Adipose tissue (tissue), 3 donors: ENCODE results near the gene NEBL. TPM values are rescaled to one million over a fixed set of nuclear protein-coding genes. Genes with fewer than 3 reads are reported as not detected.

ENCODE experiments used
- H3K27ac ChIP-seq: one replicate; pipeline ENCODE4 v1.5.1; 2013; ENCODE audit warnings: low read depth, low read length
- WGBS, 3 donors: extraction: QIAGEN DNeasy Blood & Tissue Kit; methylation state at CpG; one replicate each; pipeline ENCODE4 v1.1.7; 2013; 5-methylcytosine and 5-hydroxymethylcytosine counted together
- polyA plus RNA-seq, 3 donors: library from polyadenylated mRNA; stranded (reverse); fragments of 200-250 nt; gene quantifications; one replicate each; pipeline ENCODE4 v1.2.3, GENCODE V29; 2013
- donor health status: healthy with polysubstance abuse.
- donor health status: Bipolar disorder and iron deficiency.
- donor health status: healthy.

The NEBL gene
- polyA plus RNA-seq, 3 donors = 1.2 to 3.5 (median 1.4) TPM

DNA sequence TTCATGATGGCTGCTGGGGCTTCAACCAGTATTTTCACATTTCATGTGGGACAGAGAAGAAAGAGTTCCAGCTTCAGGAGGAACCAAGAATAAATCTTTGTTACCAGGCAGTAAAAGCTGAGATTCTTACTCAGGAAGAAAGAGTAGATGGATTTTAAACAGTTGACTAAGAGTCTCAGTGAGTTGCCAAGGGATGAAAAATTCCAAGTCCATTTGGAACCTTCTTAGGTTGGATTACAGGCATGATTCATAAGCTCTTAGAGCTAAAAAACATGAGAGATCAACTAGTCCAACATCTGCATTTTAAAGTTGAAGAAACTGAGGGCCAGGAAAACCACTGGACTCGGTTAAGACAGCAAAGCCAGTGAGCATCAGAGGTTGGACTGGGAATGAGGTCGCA lies 148.6 kb downstream of the NEBL start:
- WGBS, 3 donors = 70 to 77% (median 73%) methylated on average over 2 of the region's 2 CpGs
- no peak overlapping the region for H3K27ac ChIP-seq

DNA sequence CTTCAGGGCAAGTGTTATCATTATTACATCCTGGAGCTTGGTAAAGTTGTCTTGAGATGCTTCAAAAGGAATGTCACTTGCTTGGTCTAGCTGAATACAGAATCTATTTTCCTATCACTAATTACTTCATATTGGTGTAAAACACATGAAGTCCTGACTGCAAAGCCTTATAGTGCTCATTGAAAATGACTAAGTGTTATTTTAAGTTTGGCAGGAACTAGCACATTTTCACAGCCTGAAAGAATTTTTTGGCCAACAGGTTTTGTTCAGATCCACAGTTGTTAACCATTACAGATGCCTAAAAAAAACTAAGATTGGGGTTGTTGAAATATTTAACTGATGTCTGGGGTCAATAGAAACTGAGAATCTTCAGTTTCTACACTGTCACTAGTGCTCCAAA lies 149.3 kb downstream of the NEBL start:
- H3K27ac ChIP-seq = no peak overlapping the region

DNA sequence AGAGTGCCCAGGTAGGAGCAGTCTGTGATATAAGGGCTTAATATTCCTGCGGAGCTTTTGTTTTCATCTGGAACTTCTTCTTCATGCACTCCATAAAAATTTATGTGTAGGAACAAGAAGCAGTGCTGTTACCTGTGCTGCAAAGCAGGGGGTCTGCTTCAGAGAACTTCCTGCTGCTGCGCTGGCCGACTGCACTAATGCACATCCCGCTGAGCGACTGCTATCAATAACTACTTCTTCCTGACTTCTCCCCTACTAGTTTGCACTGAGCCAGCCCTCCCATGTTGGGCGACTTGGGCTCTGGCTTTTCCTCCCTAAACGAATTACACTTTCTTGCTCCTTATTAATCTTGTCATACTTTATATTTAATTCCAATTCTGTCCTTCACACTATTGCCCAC lies 150.3 kb downstream of the NEBL start:
- no peak overlapping the region for H3K27ac ChIP-seq
- WGBS, 3 donors = 81 to 89% (median 86%) methylated on average over 7 of the region's 7 CpGs

DNA sequence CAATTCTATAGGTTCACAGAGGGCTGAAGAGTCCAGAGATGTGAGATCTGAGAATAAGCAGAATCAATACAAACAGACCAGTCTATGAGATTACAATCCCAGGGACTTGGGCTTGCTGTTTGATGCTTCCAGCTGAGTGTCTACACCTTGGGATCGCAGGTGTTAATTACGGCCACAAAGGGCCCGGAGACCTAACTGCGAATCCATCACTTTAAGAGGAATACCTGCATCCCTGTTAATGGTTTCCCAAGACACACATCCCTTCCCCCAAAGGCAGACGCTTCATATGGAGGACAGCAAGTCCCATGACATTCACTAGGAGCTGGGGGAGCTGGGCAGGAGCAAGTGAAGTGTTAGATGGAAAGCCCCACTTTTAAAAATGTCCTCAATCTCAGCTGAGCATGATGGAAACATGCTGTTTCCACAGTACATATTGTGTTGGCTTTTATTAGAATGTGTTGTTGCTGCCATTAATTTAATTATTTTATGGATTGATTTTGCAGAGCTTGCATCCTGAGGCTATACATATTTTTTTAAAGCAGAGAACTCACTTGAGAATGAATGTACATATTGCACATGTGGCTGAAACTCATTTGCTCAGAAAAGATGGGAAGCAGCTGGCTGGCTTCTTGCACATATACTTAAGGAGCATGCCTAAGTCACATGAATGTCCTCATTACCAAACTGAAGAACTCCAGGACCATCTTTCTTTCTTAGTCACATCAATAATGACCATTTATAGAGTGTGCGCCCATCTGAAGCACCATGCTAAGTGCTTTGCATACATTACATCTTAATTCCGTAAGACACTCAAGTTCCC lies 151.3 kb downstream of the NEBL start:
- no peak overlapping the region for H3K27ac ChIP-seq
- WGBS, 3 donors = 62 to 90% (median 87%) methylated on average over 7 of the region's 7 CpGs

- H3K27ac ChIP-seq = no peak overlapping the region
- WGBS, 3 donors = 85 to 92% (median 89%) methylated on average over 5 of the region's 5 CpGs
These were observed 152.3 kb downstream of the NEBL start for GRCh38 chr10:20744821-20745220.

DNA sequence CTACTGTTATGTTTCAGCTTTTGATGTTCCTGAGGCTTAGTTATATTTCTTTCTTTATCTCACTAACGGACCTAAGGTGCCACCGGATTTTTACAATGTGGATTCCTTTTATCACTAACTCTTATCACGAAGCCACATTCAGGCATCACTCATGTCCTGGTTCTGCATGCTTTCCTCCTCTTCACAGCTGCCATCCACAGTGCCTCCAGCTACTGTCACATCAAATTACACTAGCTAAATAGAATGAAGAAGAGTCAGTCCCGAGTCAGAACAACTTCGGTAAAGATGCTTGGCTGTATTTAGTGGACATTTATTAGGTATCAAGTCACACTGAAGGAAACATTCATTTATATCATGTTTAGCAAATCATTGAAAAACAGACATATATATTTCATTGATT lies 153.2 kb downstream of the NEBL start:
- WGBS, 3 donors = 59 to 87% (median 78%) methylated on average over 5 of the region's 5 CpGs
- no peak overlapping the region for H3K27ac ChIP-seq

GRCh38 chr10:20742737-20743541 lies 154.2 kb downstream of the NEBL start:
- 85 to 91% (median 87%) methylated on average over 4 of the region's 4 CpGs for WGBS, 3 donors
- no peak overlapping the region for H3K27ac ChIP-seq

DNA sequence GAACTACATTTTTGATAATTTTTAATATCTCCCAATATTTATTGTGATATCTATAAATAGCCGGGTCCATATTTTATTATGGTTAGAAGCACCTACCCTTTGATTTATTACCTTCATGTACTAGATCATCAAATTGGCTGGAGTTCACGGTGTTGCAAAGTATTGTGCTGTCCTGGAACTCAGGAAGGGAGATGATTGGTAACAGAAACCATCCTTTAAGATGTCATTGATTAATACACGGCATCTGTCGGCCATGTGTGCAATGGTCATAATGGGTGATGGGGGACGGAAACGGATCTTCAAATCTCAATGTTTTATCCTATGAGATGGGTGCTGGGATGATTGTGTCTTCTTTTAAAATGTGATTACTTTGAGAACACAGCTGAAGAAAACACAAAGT lies 157.0 kb downstream of the NEBL start:
- no peak overlapping the region for H3K27ac ChIP-seq
- WGBS, 3 donors = 73 to 81% (median 81%) methylated on average over 6 of the region's 6 CpGs

DNA sequence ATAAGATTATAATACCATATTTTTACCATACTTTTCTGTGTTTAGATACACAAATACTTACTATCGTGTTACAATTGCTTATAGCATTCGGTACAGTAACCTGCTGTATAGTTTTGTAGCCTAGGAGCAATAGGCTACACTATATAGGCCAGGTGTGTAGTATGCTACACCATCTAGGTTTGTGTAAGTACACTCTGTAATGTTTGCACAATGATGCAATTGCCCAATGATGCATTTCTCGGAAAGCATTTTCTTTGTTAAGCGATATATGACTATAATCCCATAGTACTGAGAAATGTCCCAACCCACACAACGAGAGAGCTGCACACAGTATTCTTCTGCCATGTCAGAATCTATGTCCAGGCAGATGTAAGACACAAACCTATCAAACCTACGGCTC lies 160.0 kb downstream of the NEBL start:
- WGBS, 3 donors = 76 to 92% (median 89%) methylated on average over 6 of the region's 6 CpGs
- H3K27ac ChIP-seq = no peak overlapping the region
